ENCODE results near the gene TOMM22.

TOMM22 gene

GRCh38 chr22:38728871-38729796, 47.4 kb downstream of the TOMM22 start:
- Histone ChIP-seq H3K27me3 (no peaks in the 10 kb centered on the region), H3K9me3 (no peaks in the 10 kb centered on the region), H3K4me3 (ENCODE audit: low read depth in 1 of 2, low read length in 1 of 2) (no peak overlapping the region), H3K27ac (no peak overlapping the region), H3K4me1 (ENCODE audit: control insufficient read depth in 1 of 2, insufficient read depth in 1 of 2, low read depth in 1 of 2, low read length in 1 of 2) (peaks cover 11 to 12% of the 10 kb centered on the region in 2 experiments), H3K36me3 (peaks cover 100% of the 10 kb centered on the region)
- TF ChIP-seq, protein P1, sequence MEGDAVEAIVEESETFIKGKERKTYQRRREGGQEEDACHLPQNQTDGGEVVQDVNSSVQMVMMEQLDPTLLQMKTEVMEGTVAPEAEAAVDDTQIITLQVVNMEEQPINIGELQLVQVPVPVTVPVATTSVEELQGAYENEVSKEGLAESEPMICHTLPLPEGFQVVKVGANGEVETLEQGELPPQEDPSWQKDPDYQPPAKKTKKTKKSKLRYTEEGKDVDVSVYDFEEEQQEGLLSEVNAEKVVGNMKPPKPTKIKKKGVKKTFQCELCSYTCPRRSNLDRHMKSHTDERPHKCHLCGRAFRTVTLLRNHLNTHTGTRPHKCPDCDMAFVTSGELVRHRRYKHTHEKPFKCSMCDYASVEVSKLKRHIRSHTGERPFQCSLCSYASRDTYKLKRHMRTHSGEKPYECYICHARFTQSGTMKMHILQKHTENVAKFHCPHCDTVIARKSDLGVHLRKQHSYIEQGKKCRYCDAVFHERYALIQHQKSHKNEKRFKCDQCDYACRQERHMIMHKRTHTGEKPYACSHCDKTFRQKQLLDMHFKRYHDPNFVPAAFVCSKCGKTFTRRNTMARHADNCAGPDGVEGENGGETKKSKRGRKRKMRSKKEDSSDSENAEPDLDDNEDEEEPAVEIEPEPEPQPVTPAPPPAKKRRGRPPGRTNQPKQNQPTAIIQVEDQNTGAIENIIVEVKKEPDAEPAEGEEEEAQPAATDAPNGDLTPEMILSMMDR (IDR thresholded peaks at IDR 0.05) = no peak

GRCh38 chr22:38729946-38730345, 48.2 kb downstream of the TOMM22 start:
- peak overlapping the region; percentile 79 for H3K27ac ChIP-seq
- peaks cover 100% of the 10 kb centered on the region for H3K36me3 ChIP-seq

GRCh38 chr22:38730411-38730871, 48.7 kb downstream of the TOMM22 start:
- no peaks in the 10 kb centered on the region for H3K9me3 ChIP-seq
- H3K27me3 ChIP-seq = no peaks in the 10 kb centered on the region
- TF ChIP-seq, protein P1 (IDR thresholded peaks at IDR 0.05) = no peak
- H3K36me3 ChIP-seq = peaks cover 100% of the 10 kb centered on the region
- H3K4me1 ChIP-seq (ENCODE audit: control insufficient read depth in 1 of 2, insufficient read depth in 1 of 2, low read depth in 1 of 2, low read length in 1 of 2) = peaks cover 11 to 12% of the 10 kb centered on the region in 2 experiments
- no peak overlapping the region for H3K4me3 ChIP-seq (ENCODE audit: low read depth in 1 of 2, low read length in 1 of 2)
- peak overlapping the region; percentile 79 for H3K27ac ChIP-seq

More at GRCh38 chr22:38729946-38730345, 48.2 kb downstream of the TOMM22 start:
- Histone ChIP-seq H3K9me3 (no peaks in the 10 kb centered on the region), H3K27me3 (no peaks in the 10 kb centered on the region), H3K4me1 (ENCODE audit: control insufficient read depth in 1 of 2, insufficient read depth in 1 of 2, low read depth in 1 of 2, low read length in 1 of 2) (peaks cover 11 to 12% of the 10 kb centered on the region in 2 experiments), H3K4me3 (ENCODE audit: low read depth in 1 of 2, low read length in 1 of 2) (no peak overlapping the region)
- TF ChIP-seq, protein P1 (IDR thresholded peaks at IDR 0.05) = no peak

DNA sequence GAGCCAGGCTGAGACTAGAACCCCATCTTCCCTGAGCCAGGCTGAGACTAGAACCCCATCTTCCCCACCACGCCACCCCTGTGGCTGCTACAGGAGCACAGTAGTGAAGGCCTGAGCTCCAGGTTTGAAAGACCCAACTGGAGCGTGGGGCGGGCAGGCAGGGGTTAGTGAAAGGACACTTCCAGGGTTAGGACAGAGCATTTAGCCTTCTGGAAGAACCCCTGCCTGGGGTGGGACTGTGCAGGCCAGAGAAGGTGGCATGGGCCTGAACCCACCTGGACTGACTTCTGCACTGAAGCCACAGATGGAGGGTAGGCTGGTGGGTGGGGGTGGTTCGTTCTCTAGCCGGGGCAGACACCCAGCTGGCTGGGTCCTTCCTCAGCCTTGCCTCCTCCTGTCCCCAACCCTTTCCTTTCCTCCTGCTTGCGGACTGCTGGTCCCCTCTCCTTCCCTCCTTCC, 50.0 kb downstream of the TOMM22 start:
- Histone ChIP-seq H3K4me3 (ENCODE audit: low read depth in 1 of 2, low read length in 1 of 2) (no peak overlapping the region), H3K27me3 (no peaks in the 10 kb centered on the region), H3K27ac (peak overlapping the region; percentile 79), H3K36me3 (peaks cover 100% of the 10 kb centered on the region), H3K9me3 (no peaks in the 10 kb centered on the region), H3K4me1 (ENCODE audit: control insufficient read depth in 1 of 2, insufficient read depth in 1 of 2, low read depth in 1 of 2, low read length in 1 of 2) (peaks cover 11 to 12% of the 10 kb centered on the region in 2 experiments)
- TF ChIP-seq, protein P1 (IDR thresholded peaks at IDR 0.05) = no peak

GRCh38 chr22:38732251-38732815, 50.6 kb downstream of the TOMM22 start:
- Histone ChIP-seq H3K27ac (peak overlapping the region; percentile 79), H3K36me3 (peaks cover 100% of the 10 kb centered on the region), H3K4me1 (ENCODE audit: control insufficient read depth in 1 of 2, insufficient read depth in 1 of 2, low read depth in 1 of 2, low read length in 1 of 2) (peaks cover 11 to 12% of the 10 kb centered on the region in 2 experiments), H3K27me3 (no peaks in the 10 kb centered on the region), H3K4me3 (ENCODE audit: low read depth in 1 of 2, low read length in 1 of 2) (no peak overlapping the region), H3K9me3 (no peaks in the 10 kb centered on the region)
- TF ChIP-seq, protein P1 (IDR thresholded peaks at IDR 0.05) = no peak
